ENCODE data around the gene GSTT4.
A peak's percentile ranks its signal among the peaks of the same experiment; 100 is the strongest.
"Not testable (repeated sequence)": the region's sequence is repeated elsewhere in the genome, so short reads cannot be mapped to it uniquely, and the experiment has no call there.

GSTT4 gene

GRCh38 chr22:24023204-24023789, 18.0 kb upstream of the GSTT4 start:
- no peak for DNase-seq

GRCh38 chr22:24021304-24021703, 16.1 kb upstream of the GSTT4 start:
- no peak for DNase-seq

GRCh38 chr22:24016156-24016555, 10.9 kb upstream of the GSTT4 start:
- no peak for DNase-seq

- DNase-seq: peak; percentile 19
Measured at GRCh38 chr22:24011735-24012068, 6.4 kb upstream of the GSTT4 start.

GRCh38 chr22:24010018-24010391, 4.8 kb upstream of the GSTT4 start:
- DNase-seq: no peak

- DNase-seq: no peak
Measured at GRCh38 chr22:24009227-24010017, 4.2 kb upstream of the GSTT4 start.

GRCh38 chr22:24008381-24009226, 3.4 kb upstream of the GSTT4 start:
- DNase-seq: no peak

GRCh38 chr22:24008022-24008283, 2.7 kb upstream of the GSTT4 start:
- no peak for DNase-seq

GRCh38 chr22:24007253-24008021, 2.2 kb upstream of the GSTT4 start:
- no peak for DNase-seq

GRCh38 chr22:24006914-24007214, 1.6 kb upstream of the GSTT4 start:
- DNase-seq: no peak

- no peak for DNase-seq
Measured at GRCh38 chr22:24006207-24006913, 1.1 kb upstream of the GSTT4 start.

GRCh38 chr22:24003887-24004286, 1.4 kb downstream of the GSTT4 start:
- DNase-seq: no peak

GRCh38 chr22:24002851-24003250, 2.4 kb downstream of the GSTT4 start:
- no peak for DNase-seq

GRCh38 chr22:24002272-24002671, 3.0 kb downstream of the GSTT4 start:
- no peak for DNase-seq

- DNase-seq: no peak
Measured at GRCh38 chr22:24001314-24001713, 3.9 kb downstream of the GSTT4 start.

GRCh38 chr22:23999779-24000178, 5.5 kb downstream of the GSTT4 start:
- not testable (repeated sequence) for DNase-seq

- no peak for DNase-seq
Measured at GRCh38 chr22:23997092-23997491, 8.2 kb downstream of the GSTT4 start.

- peak; percentile 12 for DNase-seq
Measured at GRCh38 chr22:23993581-23994177, 11.6 kb downstream of the GSTT4 start.

GRCh38 chr22:23993080-23993479, 12.2 kb downstream of the GSTT4 start:
- not testable (repeated sequence) for DNase-seq

- DNase-seq: not testable (repeated sequence)
Measured at GRCh38 chr22:23989583-23990244, 15.5 kb downstream of the GSTT4 start.

- DNase-seq: not testable (repeated sequence)
Measured at GRCh38 chr22:23986538-23987178, 18.6 kb downstream of the GSTT4 start.
